Gastrocnemius medialis (tissue), 4 donors: ENCODE data around the gene TANK. TPM values are rescaled to one million over a fixed set of nuclear protein-coding genes. Genes with fewer than 3 reads are reported as not detected.
A peak's percentile ranks its signal among the peaks of the same experiment; 100 is the strongest.

ENCODE experiments used
- ATAC-seq, 2 donors: fragments of 150-250 bp; one replicate each; pipeline ENCODE4 v1.9.1; 2016
- DNase-seq, 2 donors: peaks; one replicate each; pipeline ENCODE4 v3.0.0-alpha.2; 2019
- H3K27ac ChIP-seq, 4 donors: fragments of 200-600 bp; sonication (generic); 1 replicate in 1 of 4; 2 replicates in 3 of 4; pipeline ENCODE4 v1.5.1; 2016 to 2018; ENCODE audit warnings: mild to moderate bottlenecking in 2 of 4, moderate library complexity in 1 of 4
- H3K27me3 ChIP-seq, 3 donors: fragments of 200-600 bp; sonication (generic) in 2 of 3; 1 replicate in 1 of 3; 2 replicates in 2 of 3; pipeline versions ENCODE4 v1.5.1 to v1.6.0; 2016 to 2019; ENCODE audit warnings: mild to moderate bottlenecking in 1 of 3, moderate library complexity in 1 of 3
- H3K36me3 ChIP-seq, 2 donors: fragments of 200-600 bp; sonication (generic) in 1 of 2; one replicate each; pipeline ENCODE4 v1.5.1; 2017 to 2018
- H3K4me1 ChIP-seq, 2 donors: fragments of 200-600 bp; sonication (generic) in 1 of 2; one replicate each; pipeline ENCODE4 v1.5.1; 2016 to 2017; ENCODE audit warnings: mild to moderate bottlenecking in 2 of 2
- H3K4me3 ChIP-seq, 4 donors: fragments of 200-600 bp; sonication (generic) in 3 of 4; 1 replicate in 1 of 4; 2 replicates in 3 of 4; pipeline ENCODE4 v1.5.1; 2016 to 2019; ENCODE audit warnings: mild to moderate bottlenecking in 2 of 4
- H3K9me3 ChIP-seq, 3 donors: fragments of 200-600 bp; sonication (generic) in 2 of 3; 1 replicate in 1 of 3; 2 replicates in 2 of 3; pipeline ENCODE4 v1.5.1; 2016 to 2019
- POLR2A ChIP-seq, 2 donors: fragments of 450-650 bp; IDR thresholded peaks; one replicate each; pipeline ENCODE4 v1.6.1; 2017; ENCODE audit warnings: antibody characterized with exemption in 2 of 2, mild to moderate bottlenecking in 2 of 2, moderate library complexity in 2 of 2
- in situ Hi-C, 4 donors: fragments of 200-750 bp; cut with MboI; loops; one replicate each; pipeline versions ENCODE4 v1.15.0 to v1.8.0; 2017; ENCODE audit warnings: low sequenced_read_pairs in 4 of 4
- intact Hi-C: fragments of 100-400 bp; cut with DNase I; formaldehyde crosslinking; loops from one replicate; pipeline ENCODE4 v1.15.1; 2023; ENCODE audit warnings: low total_unique reads
- total RNA-seq, 4 donors: library from RNA; depleted of rRNA; stranded (reverse); fragments of >200 nt; gene quantifications; one replicate each; pipeline versions ENCODE4 v1.1.0 to v1.2.3, GENCODE V29; 2016
- TF ChIP-seq, protein P1 (sequence below), 5 experiments: fragments of 450-650 bp in 3 of 5; fragments of 200-600 bp in 2 of 5; sonication (generic) in 2 of 5; IDR thresholded peaks in 4 of 5; conservative IDR thresholded peaks in 1 of 5; 1 replicate in 4 of 5; 2 replicates in 1 of 5; pipeline ENCODE4 v1.5.1; 2016 to 2019; ENCODE audit warnings: antibody characterized with exemption in 5 of 5, mild to moderate bottlenecking in 3 of 5, moderate library complexity in 3 of 5

The TANK gene
- total RNA-seq, 4 donors from 2014 or later = 70.3 to 103 (median 86.0) TPM

DNA sequence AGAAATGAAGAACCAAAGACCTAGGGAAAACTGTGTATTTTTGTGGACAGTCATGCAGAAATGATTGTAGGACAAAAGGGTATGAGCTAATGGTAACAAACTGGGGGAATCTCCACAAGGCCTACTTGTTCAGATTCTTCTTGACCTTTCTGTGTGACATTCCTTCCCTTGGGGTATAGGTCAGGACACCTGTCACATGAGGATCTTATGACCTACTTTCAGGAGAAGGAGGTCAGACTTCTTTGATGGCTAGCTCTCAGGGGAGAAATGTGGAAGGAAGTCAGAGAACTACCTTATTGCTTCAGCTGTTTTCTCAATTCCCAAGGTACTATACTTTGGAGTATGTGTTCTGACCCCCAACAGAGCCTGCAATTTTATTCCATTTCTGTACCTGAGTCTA is 40.7 kb upstream of the TANK start:
- no peaks in the 10 kb centered on the region for H3K27me3 ChIP-seq
- intact Hi-C loops = no loop called here
- no peak overlapping the region for H3K27ac ChIP-seq
- in situ Hi-C loops = no loop called here
- H3K4me3 ChIP-seq = no peak overlapping the region
- ATAC-seq (no peak), DNase-seq (no peak)
- no peaks in the 10 kb centered on the region for H3K9me3 ChIP-seq
- no peaks in the 10 kb centered on the region for H3K36me3 ChIP-seq
- TF ChIP-seq, protein P1, sequence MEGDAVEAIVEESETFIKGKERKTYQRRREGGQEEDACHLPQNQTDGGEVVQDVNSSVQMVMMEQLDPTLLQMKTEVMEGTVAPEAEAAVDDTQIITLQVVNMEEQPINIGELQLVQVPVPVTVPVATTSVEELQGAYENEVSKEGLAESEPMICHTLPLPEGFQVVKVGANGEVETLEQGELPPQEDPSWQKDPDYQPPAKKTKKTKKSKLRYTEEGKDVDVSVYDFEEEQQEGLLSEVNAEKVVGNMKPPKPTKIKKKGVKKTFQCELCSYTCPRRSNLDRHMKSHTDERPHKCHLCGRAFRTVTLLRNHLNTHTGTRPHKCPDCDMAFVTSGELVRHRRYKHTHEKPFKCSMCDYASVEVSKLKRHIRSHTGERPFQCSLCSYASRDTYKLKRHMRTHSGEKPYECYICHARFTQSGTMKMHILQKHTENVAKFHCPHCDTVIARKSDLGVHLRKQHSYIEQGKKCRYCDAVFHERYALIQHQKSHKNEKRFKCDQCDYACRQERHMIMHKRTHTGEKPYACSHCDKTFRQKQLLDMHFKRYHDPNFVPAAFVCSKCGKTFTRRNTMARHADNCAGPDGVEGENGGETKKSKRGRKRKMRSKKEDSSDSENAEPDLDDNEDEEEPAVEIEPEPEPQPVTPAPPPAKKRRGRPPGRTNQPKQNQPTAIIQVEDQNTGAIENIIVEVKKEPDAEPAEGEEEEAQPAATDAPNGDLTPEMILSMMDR (IDR thresholded peaks at IDR 0.05 in 4 of 5, conservative IDR thresholded peaks at IDR 0.05 in 1 of 5) = no peak
- TF ChIP-seq POLR2A (IDR thresholded peaks at IDR 0.05) = no peak
- H3K4me1 ChIP-seq = peaks cover 13 to 21% of the 10 kb centered on the region in 2 donors

- Histone ChIP-seq H3K4me3 (no peak overlapping the region), H3K9me3 (no peaks in the 10 kb centered on the region), H3K4me1 (peaks cover 13 to 21% of the 10 kb centered on the region in 2 donors), H3K27ac (no peak overlapping the region), H3K36me3 (no peaks in the 10 kb centered on the region), H3K27me3 (no peaks in the 10 kb centered on the region)
- in situ Hi-C loops = no loop called here
- TF ChIP-seq, protein P1 (IDR thresholded peaks at IDR 0.05 in 4 of 5, conservative IDR thresholded peaks at IDR 0.05 in 1 of 5) = no peak
- TF ChIP-seq POLR2A (IDR thresholded peaks at IDR 0.05) = no peak
- ATAC-seq (no peak), DNase-seq (no peak)
- intact Hi-C loops = no loop called here
Measured at GRCh38 chr2:161120775-161121174, 39.5 kb upstream of the TANK start.

- intact Hi-C loops = loop anchor here (2.0 kb wide), 1 partner anchor 39 kb away; the partner anchor contains the start of gene TANK
- Histone ChIP-seq H3K36me3 (no peaks in the 10 kb centered on the region), H3K27me3 (no peaks in the 10 kb centered on the region), H3K4me3 (no peak overlapping the region), H3K9me3 (no peaks in the 10 kb centered on the region), H3K27ac (no peak overlapping the region), H3K4me1 (peaks cover 13 to 21% of the 10 kb centered on the region in 2 donors)
- no peak for ATAC-seq
- TF ChIP-seq, protein P1 (IDR thresholded peaks at IDR 0.05 in 4 of 5, conservative IDR thresholded peaks at IDR 0.05 in 1 of 5) = no peak
- no peak for TF ChIP-seq POLR2A (IDR thresholded peaks at IDR 0.05)
- no peak for DNase-seq
- in situ Hi-C loops = no loop called here
Measured at GRCh38 chr2:161121622-161122021, 38.6 kb upstream of the TANK start.

- ATAC-seq (peak; percentile 97 to 98), DNase-seq (peak; percentile 25 to 31)
- Histone ChIP-seq H3K36me3 (no peaks in the 10 kb centered on the region), H3K27ac (peak overlapping the region; percentile 47 to 50 (median 50)), H3K9me3 (no peaks in the 10 kb centered on the region), H3K4me1 (peaks cover 13 to 21% of the 10 kb centered on the region in 2 donors), H3K27me3 (no peaks in the 10 kb centered on the region), H3K4me3 (peak overlapping the region in 2 of 4 donors; percentile 8 to 19)
- in situ Hi-C loops (no loop called here), intact Hi-C loops (loop anchor here (2.0 kb wide), 1 partner anchor 38 kb away; the partner anchor contains the start of gene TANK)
- TF ChIP-seq, protein P1 (IDR thresholded peaks at IDR 0.05 in 4 of 5, conservative IDR thresholded peaks at IDR 0.05 in 1 of 5) = no peak
- TF ChIP-seq POLR2A (IDR thresholded peaks at IDR 0.05) = no peak
Measured at GRCh38 chr2:161122772-161123530, 37.3 kb upstream of the TANK start.
